Lower leg skin (tissue), 3 donors: ENCODE data around the gene SPACDR.

Experiments used
- CTCF ChIP-seq, 3 donors: fragments of 450-650 bp; IDR thresholded peaks; one replicate each; pipeline ENCODE4 v1.5.1; 2016; ENCODE audit warnings: antibody characterized with exemption in 3 of 3, mild to moderate bottlenecking in 3 of 3, moderate library complexity in 2 of 3
- POLR2A ChIP-seq, 2 donors: fragments of 450-650 bp; IDR thresholded peaks; one replicate each; pipeline ENCODE4 v1.6.1; 2016 to 2017; ENCODE audit warnings: antibody characterized with exemption in 2 of 2, mild to moderate bottlenecking in 1 of 2, moderate library complexity in 1 of 2

- TF ChIP-seq CTCF (IDR thresholded peaks at IDR 0.05): no peak
- no peak for TF ChIP-seq POLR2A (IDR thresholded peaks at IDR 0.05)
These were observed 11.5 kb downstream of the SPACDR start for GRCh38 chr7:100452513-100452912.
